IMR-90 (cell line): ENCODE measurements around the gene TMEM259.

Experiments used
- MXI1 ChIP-seq: IDR thresholded peaks from 2 replicates; pipeline ENCODE4 v1.6.1; 2012; ENCODE audit warnings: low read depth, mild to moderate bottlenecking, low read length, moderate library complexity, borderline replicate concordance
- POLR2A ChIP-seq: IDR thresholded peaks from 2 replicates; pipeline ENCODE4 v1.6.1; 2012; ENCODE audit warnings: mild to moderate bottlenecking, low read depth, low read length
- RFX5 ChIP-seq: IDR thresholded peaks from 2 replicates; pipeline ENCODE4 v1.8.0; 2012; ENCODE audit warnings: low read depth, mild to moderate bottlenecking, low read length, moderate library complexity
- TF ChIP-seq, protein P1 (sequence below): conservative IDR thresholded peaks from 2 replicates; pipeline ENCODE4 v1.5.1; 2012; ENCODE audit warnings: mild to moderate bottlenecking, low read depth, low read length, improper control_type of control experiment

DNA sequence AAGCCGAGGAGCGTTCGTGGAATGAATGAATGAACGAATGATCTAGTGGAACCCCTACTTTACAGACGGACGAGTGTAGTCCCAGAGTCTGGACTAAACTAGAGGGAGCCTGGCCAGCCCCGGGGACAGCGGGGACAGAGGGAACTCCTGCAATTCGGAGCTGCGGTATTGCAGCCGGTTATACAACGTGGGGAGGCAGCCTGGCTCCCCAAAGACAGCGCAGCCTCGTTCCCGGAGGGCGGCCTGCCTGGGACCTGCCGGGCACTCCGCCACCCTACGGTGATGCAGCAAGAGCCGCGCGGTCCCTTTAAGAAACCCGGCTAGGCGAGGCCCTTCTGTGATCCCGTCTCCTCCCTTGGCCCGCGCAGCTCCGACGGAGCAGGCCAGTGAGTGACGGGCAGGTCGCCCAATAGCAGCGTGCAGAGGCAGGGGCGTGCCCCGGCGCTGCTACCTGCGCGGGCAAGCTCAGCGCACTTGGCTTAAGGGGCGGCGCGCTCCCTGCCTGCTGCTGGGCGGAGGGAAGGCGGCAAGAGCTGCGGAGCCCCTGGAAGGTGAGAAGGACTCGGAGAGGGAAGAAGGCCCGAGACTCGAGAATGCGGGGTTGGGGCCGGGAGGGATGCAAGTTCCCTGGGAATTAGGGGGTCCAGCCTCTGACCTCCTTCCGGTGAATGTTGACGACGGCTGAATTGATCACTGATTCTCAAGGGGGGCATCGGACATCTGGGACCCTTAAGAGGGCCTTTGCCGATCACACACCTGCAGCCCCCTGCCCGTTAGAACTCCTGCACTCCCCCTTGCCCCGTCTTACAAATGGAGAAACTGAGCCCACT is 18.9 kb upstream of the TMEM259 start, which contains the start of gene ABCA7:
- TF ChIP-seq POLR2A = peak; percentile 73
- TF ChIP-seq, protein P1, sequence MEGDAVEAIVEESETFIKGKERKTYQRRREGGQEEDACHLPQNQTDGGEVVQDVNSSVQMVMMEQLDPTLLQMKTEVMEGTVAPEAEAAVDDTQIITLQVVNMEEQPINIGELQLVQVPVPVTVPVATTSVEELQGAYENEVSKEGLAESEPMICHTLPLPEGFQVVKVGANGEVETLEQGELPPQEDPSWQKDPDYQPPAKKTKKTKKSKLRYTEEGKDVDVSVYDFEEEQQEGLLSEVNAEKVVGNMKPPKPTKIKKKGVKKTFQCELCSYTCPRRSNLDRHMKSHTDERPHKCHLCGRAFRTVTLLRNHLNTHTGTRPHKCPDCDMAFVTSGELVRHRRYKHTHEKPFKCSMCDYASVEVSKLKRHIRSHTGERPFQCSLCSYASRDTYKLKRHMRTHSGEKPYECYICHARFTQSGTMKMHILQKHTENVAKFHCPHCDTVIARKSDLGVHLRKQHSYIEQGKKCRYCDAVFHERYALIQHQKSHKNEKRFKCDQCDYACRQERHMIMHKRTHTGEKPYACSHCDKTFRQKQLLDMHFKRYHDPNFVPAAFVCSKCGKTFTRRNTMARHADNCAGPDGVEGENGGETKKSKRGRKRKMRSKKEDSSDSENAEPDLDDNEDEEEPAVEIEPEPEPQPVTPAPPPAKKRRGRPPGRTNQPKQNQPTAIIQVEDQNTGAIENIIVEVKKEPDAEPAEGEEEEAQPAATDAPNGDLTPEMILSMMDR = no peak
- no peak for TF ChIP-seq RFX5
- TF ChIP-seq MXI1 = no peak
